SK-N-SH (cell line): ENCODE data around the gene CEP43. TPM values are rescaled to one million over a fixed set of nuclear protein-coding genes. Genes with fewer than 3 reads are reported as not detected.

Experiments used
- CTCF ChIA-PET: fragments of 300-600, 350-600 bp; formaldehyde crosslinking; extraction: SDS; loops from one replicate; lab custom pipeline; 2021; lab: Yijun Ruan, JAX
- POLR2A ChIA-PET: fragments of 350-600 bp; sonication (Branson Sonifier 250); formaldehyde crosslinking; extraction: SDS; loops from one replicate; lab custom pipeline; 2020; ENCODE audit warnings: antibody characterized with exemption, inconsistent platforms; lab: Yijun Ruan, JAX
- DNase-seq: peaks from one replicate; pipeline ENCODE4 v3.0.0; 2012
- H2AFZ ChIP-seq: fragments of 200-600 bp; sonication (generic); 2 replicates; pipeline ENCODE4 v1.8.1; 2016; ENCODE audit warnings: antibody characterized with exemption, mild to moderate bottlenecking, low read depth
- H3F3A ChIP-seq: fragments of 200-600 bp; sonication (generic); replicated peaks from 2 replicates; pipeline ENCODE3; 2016; ENCODE audit warnings: antibody characterized with exemption, mild to moderate bottlenecking; ENCODE audit not compliant: insufficient read depth
- H3K27ac ChIP-seq, 2 experiments: fragments of 200-500 bp in 1 of 2; fragments of 200-600 bp in 1 of 2; sonication (Bioruptor generic) in 1 of 2; sonication (generic), shearing (Covaris generic) in 1 of 2; 2 replicates each; pipeline versions ENCODE4 v1.5.1 to v1.6.1; 2014 to 2016; ENCODE audit warnings: low read depth in 2 of 2, inconsistent platforms in 1 of 2, low read length in 1 of 2, mild to moderate bottlenecking in 1 of 2, mixed read lengths in 1 of 2
- H3K27me3 ChIP-seq: fragments of 200-600 bp; sonication (generic), shearing (Covaris generic); 2 replicates; pipeline ENCODE4 v1.6.1; 2016; ENCODE audit warnings: mixed run types; ENCODE audit not compliant: insufficient read depth
- H3K36me3 ChIP-seq, 2 experiments: fragments of 200-500 bp in 1 of 2; fragments of 200-600 bp in 1 of 2; sonication (Bioruptor generic) in 1 of 2; sonication (generic) in 1 of 2; replicated peaks in 1 of 2; 2 replicates each; pipeline versions ENCODE3 to v1.5.1; 2014 to 2016; ENCODE audit warnings: low read length in 1 of 2, mild to moderate bottlenecking in 1 of 2; ENCODE audit not compliant: insufficient read depth in 2 of 2, control insufficient read depth in 1 of 2
- H3K4me1 ChIP-seq, 2 experiments: fragments of 200-500 bp in 1 of 2; fragments of 200-600 bp in 1 of 2; sonication (Bioruptor generic) in 1 of 2; sonication (generic), shearing (Covaris generic) in 1 of 2; 2 replicates each; pipeline versions ENCODE4 v1.5.1 to v1.6.1; 2014 to 2016; ENCODE audit warnings: low read depth in 1 of 2, low read length in 1 of 2, mixed run types in 1 of 2; ENCODE audit not compliant: insufficient read depth in 2 of 2, control insufficient read depth in 1 of 2
- H3K4me2 ChIP-seq: fragments of 200-600 bp; sonication (generic), shearing (Covaris generic); 2 replicates; pipeline ENCODE4 v1.6.1; 2017; ENCODE audit warnings: mixed run types
- H3K4me3 ChIP-seq, 2 experiments: fragments of 200-500 bp in 1 of 2; fragments of 200-600 bp in 1 of 2; sonication (Bioruptor generic) in 1 of 2; sonication (generic), shearing (Covaris generic) in 1 of 2; 2 replicates each; pipeline versions ENCODE4 v1.5.1 to v1.8.1; 2014 to 2016; ENCODE audit warnings: low read depth in 2 of 2, inconsistent platforms in 1 of 2, low read length in 1 of 2, mild to moderate bottlenecking in 1 of 2, mixed read lengths in 1 of 2, moderate library complexity in 1 of 2
- H3K79me2 ChIP-seq: fragments of 200-600 bp; sonication (generic); 2 replicates; pipeline ENCODE4 v1.8.1; 2017; ENCODE audit warnings: mild to moderate bottlenecking; ENCODE audit not compliant: insufficient read depth
- H3K9ac ChIP-seq: fragments of 200-600 bp; sonication (generic); 2 replicates; pipeline ENCODE4 v1.6.1; 2017; ENCODE audit warnings: mixed run types
- H3K9me2 ChIP-seq: fragments of 200-600 bp; sonication (generic); 2 replicates; pipeline ENCODE4 v1.6.1; 2017; ENCODE audit warnings: mixed run types
- H3K9me3 ChIP-seq: fragments of 200-600 bp; sonication (generic); 2 replicates; pipeline ENCODE4 v1.6.1; 2017; ENCODE audit warnings: mixed run types, mild to moderate bottlenecking, moderate library complexity
- H4K20me1 ChIP-seq: fragments of 200-600 bp; sonication (generic); 2 replicates; pipeline ENCODE4 v1.6.1; 2017; ENCODE audit warnings: mild to moderate bottlenecking, mixed run types; ENCODE audit not compliant: insufficient read depth
- CTCF ChIP-seq: fragments of 200-600 bp; sonication (generic); IDR thresholded peaks from 2 replicates; pipeline ENCODE4 v1.6.1; 2017; ENCODE audit warnings: antibody characterized with exemption, mild to moderate bottlenecking, moderate library complexity
- ELF1 ChIP-seq: IDR thresholded peaks from 2 replicates; pipeline ENCODE4 v1.4.0; 2012
- FOXM1 ChIP-seq: IDR thresholded peaks from 2 replicates; pipeline ENCODE4 v1.4.0; 2012; ENCODE audit warnings: low read depth, mild to moderate bottlenecking
- GATA2 ChIP-seq: sonication (generic); formaldehyde crosslinking; IDR thresholded peaks from 2 replicates; pipeline ENCODE4 v1.5.0; 2020; ENCODE audit warnings: mild to moderate bottlenecking, missing genetic modification reagents
- IRF3 ChIP-seq: fragments of 150-350 bp; IDR thresholded peaks from 2 replicates; pipeline ENCODE4 v1.6.1; 2016; ENCODE audit warnings: mild to moderate bottlenecking, low read depth, low read length
- MAX ChIP-seq: IDR thresholded peaks from 2 replicates; pipeline ENCODE4 v1.4.0; 2012; ENCODE audit warnings: low read depth
- MEF2A ChIP-seq: IDR thresholded peaks from 2 replicates; pipeline ENCODE4 v1.4.0; 2012; ENCODE audit warnings: low read depth, borderline replicate concordance
- MXI1 ChIP-seq: IDR thresholded peaks from 2 replicates; pipeline ENCODE4 v1.6.1; 2012; ENCODE audit warnings: mild to moderate bottlenecking, low read depth, low read length, improper control_type of control experiment
- NFIC ChIP-seq: IDR thresholded peaks from 2 replicates; pipeline ENCODE4 v1.4.0; 2012; ENCODE audit warnings: borderline replicate concordance
- RAD21 ChIP-seq: IDR thresholded peaks from 2 replicates; pipeline ENCODE4 v1.6.1; 2012; ENCODE audit warnings: mild to moderate bottlenecking, low read length
- RCOR1 ChIP-seq: fragments of 150-350 bp; IDR thresholded peaks from 2 replicates; pipeline ENCODE4 v1.6.1; 2017; ENCODE audit warnings: antibody characterized with exemption, low read length
- REST ChIP-seq: IDR thresholded peaks from 2 replicates; pipeline ENCODE4 v1.6.1; 2012; ENCODE audit warnings: mild to moderate bottlenecking, low read depth, low read length, moderate library complexity
- SIN3A ChIP-seq: IDR thresholded peaks from 2 replicates; pipeline ENCODE4 v1.6.1; 2012; ENCODE audit warnings: low read depth, mild to moderate bottlenecking, low read length, moderate library complexity, borderline replicate concordance
- TAF1 ChIP-seq: IDR thresholded peaks from 2 replicates; pipeline ENCODE4 v1.6.1; 2012; ENCODE audit warnings: low read depth, mild to moderate bottlenecking, low read length, moderate library complexity, borderline replicate concordance
- USF1 ChIP-seq: IDR thresholded peaks from 2 replicates; pipeline ENCODE4 v1.4.0; 2012; ENCODE audit warnings: low read depth, borderline replicate concordance
- USF2 ChIP-seq: fragments of 150-350 bp; IDR thresholded peaks from 2 replicates; pipeline ENCODE4 v1.6.1; 2017; ENCODE audit warnings: antibody characterized with exemption, low read length, low read depth, borderline replicate concordance
- WGBS: methylation state at CpG from one replicate; pipeline ENCODE4 v1.1.6; 2017; ENCODE audit warnings: low lambda C conversion rate; 5-methylcytosine and 5-hydroxymethylcytosine counted together
- polyA plus RNA-seq, 3 experiments: library from polyadenylated mRNA; depleted of rRNA; stranded (reverse); fragments of >200 nt; gene quantifications; 2 replicates each; pipeline ENCODE4 v1.2.3, GENCODE V29; 2012

CEP43 gene
- polyA plus RNA-seq, 1 of the 3 experiments (the other 2 are of a cell fraction) = 7.5 TPM

GRCh38 chr6:166954118-166954713, 45.0 kb upstream of the CEP43 start:
- no peak for DNase-seq
- Histone ChIP-seq H3K27ac (no peak overlapping the region), H3K4me1 (peaks cover 0 to 14% of the 10 kb centered on the region in 2 experiments; a peak in 1 of 4 replicates), H3K27me3 (no peaks in the 10 kb centered on the region), H3K36me3 (peaks cover 0 to 7% of the 10 kb centered on the region in 2 experiments), H3K4me3 (no peak overlapping the region)
- WGBS = 96% methylated on average over 6 of the region's 6 CpGs
- CTCF ChIA-PET = interaction anchor here (1.0 to 2.3 kb wide), 4 partner anchors 14 to 188 kb away, joined by 3 to 8 read pairs (median 4); no protein-coding TSS in a partner anchor
- no peak for TF ChIP-seq TAF1
- TF ChIP-seq RAD21 = no peak
- TF ChIP-seq RCOR1 = no peak
- no peak for TF ChIP-seq NFIC
- no peak for TF ChIP-seq REST
- no peak for TF ChIP-seq CTCF
- no peak for TF ChIP-seq ELF1
- TF ChIP-seq MXI1 = no peak
- TF ChIP-seq SIN3A = no peak
- no peak for TF ChIP-seq USF1
- no peak for TF ChIP-seq MAX
- no peak for TF ChIP-seq USF2
- no peak for TF ChIP-seq GATA2 (CRISPR knock-in tag)
- TF ChIP-seq IRF3 = no peak
- no peak for TF ChIP-seq MEF2A
- no peak for TF ChIP-seq FOXM1
- TF ChIP-seq, all 33 proteins: peak for 0
- POLR2A ChIA-PET = no interaction called here
- Histone ChIP-seq H2AFZ (no peak overlapping the region), H3K4me2 (no peak overlapping the region), H3K9me2 (no peaks in the 10 kb centered on the region), H4K20me1 (no peaks in the 10 kb centered on the region), H3K9ac (no peak overlapping the region), H3K9me3 (no peaks in the 10 kb centered on the region), H3F3A (no peaks in the 10 kb centered on the region), H3K79me2 (no peaks in the 10 kb centered on the region)
